Measurements from ENCODE around the gene GATA6.
"Not testable (repeated sequence)": the region's sequence is repeated elsewhere in the genome, so short reads cannot be mapped to it uniquely, and the experiment has no call there.

GATA6 gene

GRCh38 chr18:22182884-22183697 lies 13.7 kb downstream of the GATA6 start:
- no peak for DNase-seq (ENCODE audit: low read depth)

GRCh38 chr18:22183698-22184170 lies 14.3 kb downstream of the GATA6 start:
- no peak for DNase-seq (ENCODE audit: low read depth)

GRCh38 chr18:22184573-22184972 lies 15.2 kb downstream of the GATA6 start:
- DNase-seq (ENCODE audit: low read depth) = not testable (repeated sequence)

GRCh38 chr18:22185273-22185672 lies 15.9 kb downstream of the GATA6 start:
- DNase-seq (ENCODE audit: low read depth) = no peak

GRCh38 chr18:22185771-22186386 lies 16.5 kb downstream of the GATA6 start:
- no peak for DNase-seq (ENCODE audit: low read depth)

GRCh38 chr18:22186484-22186971 lies 17.1 kb downstream of the GATA6 start:
- no peak for DNase-seq (ENCODE audit: low read depth)

- no peak for DNase-seq (ENCODE audit: low read depth)
Observed at GRCh38 chr18:22188559-22189267, 19.3 kb downstream of the GATA6 start.

GRCh38 chr18:22189449-22190166 lies 20.2 kb downstream of the GATA6 start:
- DNase-seq (ENCODE audit: low read depth) = no peak

- DNase-seq (ENCODE audit: low read depth) = no peak
Observed at GRCh38 chr18:22191346-22191695, 21.9 kb downstream of the GATA6 start.

GRCh38 chr18:22191923-22192322 lies 22.5 kb downstream of the GATA6 start:
- no peak for DNase-seq (ENCODE audit: low read depth)

GRCh38 chr18:22193466-22193865 lies 24.1 kb downstream of the GATA6 start:
- DNase-seq (ENCODE audit: low read depth) = no peak

- DNase-seq (ENCODE audit: low read depth) = no peak
Observed at GRCh38 chr18:22194151-22194598, 24.8 kb downstream of the GATA6 start.

- no peak for DNase-seq (ENCODE audit: low read depth)
Observed at GRCh38 chr18:22195052-22195451, 25.7 kb downstream of the GATA6 start.

GRCh38 chr18:22196943-22197342 lies 27.6 kb downstream of the GATA6 start:
- DNase-seq (ENCODE audit: low read depth) = not testable (repeated sequence)

GRCh38 chr18:22197668-22198067 lies 28.3 kb downstream of the GATA6 start:
- no peak for DNase-seq (ENCODE audit: low read depth)

- DNase-seq (ENCODE audit: low read depth) = no peak
Observed at GRCh38 chr18:22198163-22198562, 28.8 kb downstream of the GATA6 start.

- DNase-seq (ENCODE audit: low read depth) = no peak
Observed at GRCh38 chr18:22199005-22199404, 29.6 kb downstream of the GATA6 start.

GRCh38 chr18:22200611-22201225 lies 31.3 kb downstream of the GATA6 start:
- no peak for DNase-seq (ENCODE audit: low read depth)

GRCh38 chr18:22203035-22203434 lies 33.6 kb downstream of the GATA6 start:
- DNase-seq (ENCODE audit: low read depth) = no peak

- no peak for DNase-seq (ENCODE audit: low read depth)
Observed at GRCh38 chr18:22203536-22204213, 34.3 kb downstream of the GATA6 start.

- DNase-seq (ENCODE audit: low read depth) = no peak
Observed at GRCh38 chr18:22204214-22204536, 34.8 kb downstream of the GATA6 start.
